ENCODE data around the gene FRMD4B. TPM values are rescaled to one million over a fixed set of nuclear protein-coding genes. Genes with fewer than 3 reads are reported as not detected.
A peak's percentile ranks its signal among the peaks of the same experiment; 100 is the strongest.

FRMD4B gene
- total RNA-seq, 2 donors from 2014 or later, result 57.5 to 86.1 TPM

GRCh38 chr3:69174445-69174844, 211.4 kb downstream of the FRMD4B start:
- H3K4me3 ChIP-seq, result no peak overlapping the region
- no peaks in the 10 kb centered on the region for H3K27me3 ChIP-seq (replicated peaks; ENCODE audit: insufficient read depth)
- DNase-seq (ENCODE audit: low spot score) (no peak), ATAC-seq (ENCODE audit: insufficient number of reproducible peaks, low FRiP score, low read depth) (no peak)
- H3K9me3 ChIP-seq, result no peaks in the 10 kb centered on the region
- H3K36me3 ChIP-seq, result peaks cover 7% of the 10 kb centered on the region
- no peak for TF ChIP-seq CTCF (IDR thresholded peaks at IDR 0.05)
- peaks cover 21 to 30% of the 10 kb centered on the region in 2 donors for H3K4me1 ChIP-seq (ENCODE audit: control insufficient read depth in 1 of 2, low read depth in 2 of 2)
- H3K27ac ChIP-seq, result peak overlapping the region in 1 of 2 donors; percentile 51

GRCh38 chr3:69172058-69172457, 213.8 kb downstream of the FRMD4B start:
- no peak for TF ChIP-seq CTCF (IDR thresholded peaks at IDR 0.05)

GRCh38 chr3:69166446-69166845, 219.4 kb downstream of the FRMD4B start:
- H3K4me1 ChIP-seq (ENCODE audit: control insufficient read depth in 1 of 2, low read depth in 2 of 2), result no peaks in the 10 kb centered on the region
- H3K4me3 ChIP-seq, result no peak overlapping the region
- H3K36me3 ChIP-seq, result peaks cover 2% of the 10 kb centered on the region
- H3K27ac ChIP-seq, result no peak overlapping the region
- H3K9me3 ChIP-seq, result no peaks in the 10 kb centered on the region
- no peak for TF ChIP-seq CTCF (IDR thresholded peaks at IDR 0.05)
- no peak for DNase-seq (ENCODE audit: low spot score)
- ATAC-seq (ENCODE audit: insufficient number of reproducible peaks, low FRiP score, low read depth), result no peak
- no peaks in the 10 kb centered on the region for H3K27me3 ChIP-seq (replicated peaks; ENCODE audit: insufficient read depth)

More at GRCh38 chr3:69172058-69172457, 213.8 kb downstream of the FRMD4B start:
- no peak overlapping the region for H3K4me3 ChIP-seq
- H3K36me3 ChIP-seq, result peaks cover 5% of the 10 kb centered on the region
- DNase-seq (ENCODE audit: low spot score) (no peak), ATAC-seq (ENCODE audit: insufficient number of reproducible peaks, low FRiP score, low read depth) (no peak)
- H3K27me3 ChIP-seq (replicated peaks; ENCODE audit: insufficient read depth), result no peaks in the 10 kb centered on the region
- H3K9me3 ChIP-seq, result no peaks in the 10 kb centered on the region
- no peak overlapping the region for H3K27ac ChIP-seq
- peaks cover 16 to 21% of the 10 kb centered on the region in 2 donors for H3K4me1 ChIP-seq (ENCODE audit: control insufficient read depth in 1 of 2, low read depth in 2 of 2)

GRCh38 chr3:69165744-69166143, 220.1 kb downstream of the FRMD4B start:
- Histone ChIP-seq H3K36me3 (no peaks in the 10 kb centered on the region), H3K4me1 (ENCODE audit: control insufficient read depth in 1 of 2, low read depth in 2 of 2) (no peaks in the 10 kb centered on the region), H3K27ac (no peak overlapping the region), H3K27me3 (replicated peaks; ENCODE audit: insufficient read depth) (no peaks in the 10 kb centered on the region), H3K4me3 (no peak overlapping the region), H3K9me3 (no peaks in the 10 kb centered on the region)
- ATAC-seq (ENCODE audit: insufficient number of reproducible peaks, low FRiP score, low read depth), result no peak
- no peak for TF ChIP-seq CTCF (IDR thresholded peaks at IDR 0.05)
- no peak for DNase-seq (ENCODE audit: low spot score)

- DNase-seq (ENCODE audit: low spot score), result no peak
- Histone ChIP-seq H3K4me1 (ENCODE audit: control insufficient read depth in 1 of 2, low read depth in 2 of 2) (no peaks in the 10 kb centered on the region), H3K9me3 (no peaks in the 10 kb centered on the region), H3K36me3 (no peaks in the 10 kb centered on the region), H3K4me3 (no peak overlapping the region), H3K27ac (no peak overlapping the region), H3K27me3 (replicated peaks; ENCODE audit: insufficient read depth) (no peaks in the 10 kb centered on the region)
- TF ChIP-seq CTCF (IDR thresholded peaks at IDR 0.05), result no peak
- ATAC-seq (ENCODE audit: insufficient number of reproducible peaks, low FRiP score, low read depth), result no peak
Observed at GRCh38 chr3:69164296-69164695, 221.6 kb downstream of the FRMD4B start.
